IMR-90 (cell line): Measurements from ENCODE around the gene CPA3. TPM values are rescaled to one million over a fixed set of nuclear protein-coding genes. Genes with fewer than 3 reads are reported as not detected.

ENCODE experiments used
- ATAC-seq: fragments of 200-7000 bp; cut with Tn5 transposase; 2 replicates; pipeline ENCODE4 v1.9.1; 2020; ENCODE audit warnings: low read depth, mild to moderate bottlenecking, moderate library complexity
- BruUV-seq: library from RNA; stranded (reverse); fragments of 400-500 nt; replicated peaks from 2 replicates; lab custom pipeline; 2021; lab: Mats Ljungman, UMichigan
- CTCF ChIA-PET: fragments of 300-600 bp; formaldehyde crosslinking; extraction: SDS; loops from one replicate; lab custom pipeline; 2021; ENCODE audit warnings: antibody characterized with exemption; lab: Yijun Ruan, JAX
- POLR2A ChIA-PET: fragments of 300-600 bp; sonication (Branson Sonifier 250); formaldehyde crosslinking; loops from one replicate; lab custom pipeline; 2022; ENCODE audit warnings: antibody characterized with exemption; ENCODE audit not compliant: unreplicated experiment; lab: Charles Lee
- DNase-seq: peaks from one replicate; pipeline ENCODE4 v3.0.0; 2013
- H2AFZ ChIP-seq: replicated peaks from 2 replicates; pipeline ENCODE3; 2013; ENCODE audit warnings: low read length, mild to moderate bottlenecking; ENCODE audit not compliant: poor library complexity
- H2AK5ac ChIP-seq: 2 replicates; pipeline ENCODE4 v1.6.1; 2013; ENCODE audit warnings: low read depth, low read length, inconsistent platforms
- H2AK9ac ChIP-seq: replicated peaks from 2 replicates; pipeline ENCODE3; 2013; ENCODE audit warnings: mild to moderate bottlenecking, low read depth, low read length, moderate library complexity; ENCODE audit not compliant: poor library complexity
- H2BK120ac ChIP-seq: 2 replicates; pipeline ENCODE4 v1.6.1; 2013; ENCODE audit warnings: low read depth, low read length, inconsistent platforms
- H2BK15ac ChIP-seq: 3 replicates; pipeline ENCODE4 v1.6.1; 2013; ENCODE audit warnings: low read depth, low read length, inconsistent platforms
- H2BK20ac ChIP-seq: 2 replicates; pipeline ENCODE4 v1.6.1; 2013; ENCODE audit warnings: low read depth, mild to moderate bottlenecking, inconsistent platforms, low read length, moderate library complexity
- H2BK5ac ChIP-seq: 2 replicates; pipeline ENCODE4 v1.6.1; 2013; ENCODE audit warnings: mild to moderate bottlenecking, low read depth, low read length, inconsistent platforms; ENCODE audit not compliant: poor library complexity, severe bottlenecking
- H3K14ac ChIP-seq: replicated peaks from 2 replicates; pipeline ENCODE4 v1.6.1; 2013; ENCODE audit warnings: low read depth, low read length, inconsistent platforms
- H3K18ac ChIP-seq: 2 replicates; pipeline ENCODE4 v1.6.1; 2013; ENCODE audit warnings: low read depth, low read length, control low read depth
- H3K23ac ChIP-seq: 2 replicates; pipeline ENCODE4 v1.6.1; 2013; ENCODE audit warnings: low read depth, low read length, inconsistent platforms
- H3K27ac ChIP-seq: 2 replicates; pipeline ENCODE4 v1.5.1; 2013; ENCODE audit warnings: mild to moderate bottlenecking, control low read depth, low read length; ENCODE audit not compliant: insufficient read depth
- H3K27me3 ChIP-seq: 2 replicates; pipeline ENCODE4 v1.6.1; 2013; ENCODE audit warnings: low read length; ENCODE audit not compliant: control insufficient read depth, insufficient read depth
- H3K36me3 ChIP-seq: 2 replicates; pipeline ENCODE4 v1.6.1; 2013; ENCODE audit warnings: low read length, mixed read lengths; ENCODE audit not compliant: control insufficient read depth, insufficient read depth
- H3K4ac ChIP-seq: 2 replicates; pipeline ENCODE4 v1.6.1; 2013; ENCODE audit warnings: low read depth, low read length, inconsistent platforms
- H3K4me1 ChIP-seq: 2 replicates; pipeline ENCODE4 v1.6.1; 2013; ENCODE audit warnings: low read length, mixed read lengths; ENCODE audit not compliant: control insufficient read depth, insufficient read depth
- H3K4me2 ChIP-seq: 2 replicates; pipeline ENCODE4 v1.6.1; 2013; ENCODE audit warnings: low read depth, mild to moderate bottlenecking, control low read depth, low read length, moderate library complexity
- H3K4me3 ChIP-seq: 2 replicates; pipeline ENCODE4 v1.5.1; 2013; ENCODE audit warnings: low read depth, mild to moderate bottlenecking, control low read depth, low read length, moderate library complexity; ENCODE audit not compliant: insufficient read depth
- H3K56ac ChIP-seq: 2 replicates; pipeline ENCODE4 v1.6.1; 2013; ENCODE audit warnings: low read length, inconsistent platforms; ENCODE audit not compliant: insufficient read depth; ENCODE audit errors: extremely low read depth
- H3K79me1 ChIP-seq, 2 experiments: 2 replicates each; pipeline ENCODE4 v1.6.1; 2013; ENCODE audit warnings: low read length in 2 of 2, inconsistent platforms in 1 of 2, low read depth in 1 of 2
- H3K9ac ChIP-seq: 2 replicates; pipeline ENCODE4 v1.6.1; 2013; ENCODE audit warnings: low read depth, low read length, control low read depth
- H3K9me1 ChIP-seq: 2 replicates; pipeline ENCODE4 v1.6.1; 2013; ENCODE audit warnings: low read length, inconsistent platforms; ENCODE audit not compliant: insufficient read depth
- H3K9me3 ChIP-seq: 2 replicates; pipeline ENCODE4 v1.6.1; 2013; ENCODE audit warnings: low read length; ENCODE audit not compliant: control insufficient read depth, insufficient read depth
- H4K20me1 ChIP-seq: 2 replicates; pipeline ENCODE4 v1.6.1; 2013; ENCODE audit warnings: low read length, inconsistent platforms; ENCODE audit not compliant: insufficient read depth
- H4K5ac ChIP-seq: 2 replicates; pipeline ENCODE4 v1.6.1; 2013; ENCODE audit warnings: mild to moderate bottlenecking, low read depth, low read length, control low read depth
- H4K8ac ChIP-seq, 2 experiments: 2 replicates each; pipeline ENCODE4 v1.6.1; 2013; ENCODE audit warnings: low read depth in 2 of 2, low read length in 2 of 2, control low read depth in 1 of 2, inconsistent platforms in 1 of 2
- H4K91ac ChIP-seq: 2 replicates; pipeline ENCODE4 v1.6.1; 2013; ENCODE audit warnings: low read depth, low read length, inconsistent platforms; ENCODE audit not compliant: insufficient read depth
- ELK1 ChIP-seq: fragments of 150-350 bp; IDR thresholded peaks from 2 replicates; pipeline ENCODE4 v1.6.1; 2016; ENCODE audit warnings: low read depth, mild to moderate bottlenecking, low read length, moderate library complexity, borderline replicate concordance
- FOS ChIP-seq: fragments of 150-350 bp; IDR thresholded peaks from 2 replicates; pipeline ENCODE4 v1.6.1; 2016; ENCODE audit warnings: low read depth, low read length
- MAZ ChIP-seq: IDR thresholded peaks from 2 replicates; pipeline ENCODE4 v1.6.1; 2012; ENCODE audit warnings: low read depth, mild to moderate bottlenecking, low read length, improper control_type of control experiment, moderate library complexity, borderline replicate concordance
- MXI1 ChIP-seq: IDR thresholded peaks from 2 replicates; pipeline ENCODE4 v1.6.1; 2012; ENCODE audit warnings: low read depth, mild to moderate bottlenecking, low read length, moderate library complexity, borderline replicate concordance
- POLR2A ChIP-seq: IDR thresholded peaks from 2 replicates; pipeline ENCODE4 v1.6.1; 2012; ENCODE audit warnings: mild to moderate bottlenecking, low read depth, low read length
- RAD21 ChIP-seq: IDR thresholded peaks from 2 replicates; pipeline ENCODE4 v1.6.1; 2012; ENCODE audit warnings: low read length, improper control_type of control experiment
- RFX5 ChIP-seq: IDR thresholded peaks from 2 replicates; pipeline ENCODE4 v1.8.0; 2012; ENCODE audit warnings: low read depth, mild to moderate bottlenecking, low read length, moderate library complexity
- SMC3 ChIP-seq: fragments of 150-350 bp; IDR thresholded peaks from 2 replicates; pipeline ENCODE4 v1.6.1; 2016; ENCODE audit warnings: low read depth, mild to moderate bottlenecking, antibody characterized with exemption, low read length, moderate library complexity
- USF2 ChIP-seq: fragments of 150-350 bp; IDR thresholded peaks from 2 replicates; pipeline ENCODE4 v1.6.1; 2017; ENCODE audit warnings: mild to moderate bottlenecking, antibody characterized with exemption, low read length, low read depth
- dilution Hi-C: fragments of 300-500 bp; cut with HindIII; formaldehyde crosslinking; loops from one replicate; pipeline ENCODE4 v1.14.3; 2018; ENCODE audit warnings: low sequenced_read_pairs; ENCODE audit not compliant: unreplicated experiment
- in situ Hi-C: fragments of 300-500 bp; cut with MboI; formaldehyde crosslinking; loops from 3 replicates; pipeline ENCODE4 v1.14.3; 2019; ENCODE audit warnings: low sequenced_read_pairs, inconsistent platforms, mixed read lengths
- intact Hi-C: fragments of 100-400 bp; cut with micrococcal nuclease; formaldehyde crosslinking; loops from 2 replicates; pipeline ENCODE4 v1.10.0; 2022
- polyA plus RNA-seq, 3 experiments: library from polyadenylated mRNA; depleted of rRNA; stranded (reverse); fragments of >200 nt; gene quantifications; 2 replicates each; pipeline ENCODE4 v1.2.3, GENCODE V29; 2012; ENCODE audit warnings: low replicate concordance in 1 of 3
- total RNA-seq: library from RNA; depleted of rRNA; stranded (reverse); fragments of >200 nt; gene quantifications from 2 replicates; pipeline ENCODE4 v1.2.3, GENCODE V29; 2012

The CPA3 gene
- total and polyA plus RNA-seq, 2 of the 4 experiments (the other 2 are of a cell fraction) = 0.07 TPM; not detected in 1

GRCh38 chr3:148854061-148854460 lies 11.0 kb upstream of the CPA3 start:
- H3K4me1 ChIP-seq = no peaks in the 10 kb centered on the region

More at GRCh38 chr3:148854061-148854460, 11.0 kb upstream of the CPA3 start:
- Histone ChIP-seq H2AK5ac (no peak overlapping the region), H3K56ac (no peak overlapping the region), H2AFZ (no peak overlapping the region), H3K4ac (no peak overlapping the region), H3K23ac (no peak overlapping the region), H3K14ac (no peak overlapping the region), H2BK20ac (no peak overlapping the region), H3K27ac (no peak overlapping the region), H4K8ac (no peak overlapping the region), H4K20me1 (no peaks in the 10 kb centered on the region), H2BK15ac (no peak overlapping the region), H2BK5ac (no peak overlapping the region), H2AK9ac (no peak overlapping the region), H3K4me3 (no peak overlapping the region), H2BK120ac (no peak overlapping the region), H3K9me3 (no peaks in the 10 kb centered on the region), H3K18ac (no peak overlapping the region), H3K27me3 (peaks cover 3% of the 10 kb centered on the region; the same call in 1 of the 2 replicates), H3K79me1 (no peaks in the 10 kb centered on the region), H3K36me3 (no peaks in the 10 kb centered on the region), H4K5ac (no peak overlapping the region), H4K91ac (no peak overlapping the region), H3K9me1 (no peaks in the 10 kb centered on the region), H3K9ac (no peak overlapping the region), H3K4me2 (no peak overlapping the region)
- POLR2A ChIA-PET = no interaction called here
- BruUV-seq = no TSS peak
- TF ChIP-seq MAZ (no peak), SMC3 (no peak), POLR2A (no peak), USF2 (no peak), ELK1 (no peak), FOS (no peak), RAD21 (no peak), MXI1 (no peak), RFX5 (no peak)
- CTCF ChIA-PET = interaction anchor here (0.6 to 2.1 kb wide), 2 partner anchors 11 to 18 kb away, joined by 4 read pairs; partner anchors contain the start of gene CPA3
- ATAC-seq = no peak
- in situ Hi-C loops (no loop called here), dilution Hi-C loops (no loop called here), intact Hi-C loops (no loop called here)
- no peak for DNase-seq
